CD4-positive, alpha-beta T cell treated with Interleukin-2 at 100 ng/mL for 4 hours (primary cell): Measurements from ENCODE around the gene PON1.

Source experiments
- DNase-seq: peaks from one replicate; pipeline ENCODE4 v3.0.0-alpha.2; 2020; ENCODE audit warnings: low spot score

The PON1 gene

GRCh38 chr7:95324431-95324830, at the start of gene PON1:
TSS of gene PON1 (minus strand) at chr7:95324532. CDS start at chr7:95324475, 57 bp downstream.
- no peak for DNase-seq

GRCh38 chr7:95373323-95373722, 49.0 kb upstream of the PON1 start:
- DNase-seq = no peak

GRCh38 chr7:95368235-95368634, 43.9 kb upstream of the PON1 start:
- DNase-seq = no peak

GRCh38 chr7:95367606-95368005, 43.3 kb upstream of the PON1 start:
- no peak for DNase-seq

- no peak for DNase-seq
Observed at GRCh38 chr7:95365151-95365550, 40.8 kb upstream of the PON1 start.

- DNase-seq = no peak
Observed at GRCh38 chr7:95357623-95358022, 33.3 kb upstream of the PON1 start.

GRCh38 chr7:95342642-95343307, 18.4 kb upstream of the PON1 start:
- DNase-seq = no peak

- DNase-seq = no peak
Observed at GRCh38 chr7:95342029-95342428, 17.7 kb upstream of the PON1 start.

GRCh38 chr7:95340491-95340890, 16.2 kb upstream of the PON1 start:
- DNase-seq = no peak

GRCh38 chr7:95338832-95339231, 14.5 kb upstream of the PON1 start:
- DNase-seq = no peak

- DNase-seq = no peak
Observed at GRCh38 chr7:95335093-95335492, 10.8 kb upstream of the PON1 start.

- DNase-seq = no peak
Observed at GRCh38 chr7:95334447-95334846, 10.1 kb upstream of the PON1 start.

GRCh38 chr7:95330961-95331337, 6.6 kb upstream of the PON1 start:
- no peak for DNase-seq

GRCh38 chr7:95330204-95330960, 6.0 kb upstream of the PON1 start:
- peak; percentile 26 for DNase-seq

GRCh38 chr7:95327356-95327755, 3.0 kb upstream of the PON1 start:
- no peak for DNase-seq

GRCh38 chr7:95323410-95324129, 762 bp downstream of the PON1 start:
- DNase-seq = no peak

GRCh38 chr7:95322854-95323253, 1.5 kb downstream of the PON1 start:
- no peak for DNase-seq

GRCh38 chr7:95322396-95322795, 1.9 kb downstream of the PON1 start:
- DNase-seq = no peak

GRCh38 chr7:95321720-95322119, 2.6 kb downstream of the PON1 start:
- DNase-seq = no peak

GRCh38 chr7:95320651-95321050, 3.7 kb downstream of the PON1 start:
- DNase-seq = no peak

GRCh38 chr7:95319570-95319969, 4.8 kb downstream of the PON1 start:
- no peak for DNase-seq

GRCh38 chr7:95318501-95319100, 5.7 kb downstream of the PON1 start:
- no peak for DNase-seq

GRCh38 chr7:95317966-95318365, 6.4 kb downstream of the PON1 start:
- DNase-seq = no peak
